H1 (cell line): ENCODE data around the gene TMEM52B. TPM values are rescaled to one million over a fixed set of nuclear protein-coding genes. Genes with fewer than 3 reads are reported as not detected.

Source experiments
- CTCF ChIA-PET: fragments of 300-600 bp; sonication (Branson Sonifier 250); formaldehyde crosslinking; loops from one replicate; lab custom pipeline; 2021; ENCODE audit not compliant: partially characterized antibody; lab: Charles Lee
- POLR2A ChIA-PET: fragments of 300-600 bp; sonication (Branson Sonifier 250); formaldehyde crosslinking; loops from one replicate; lab custom pipeline; 2021; ENCODE audit warnings: inconsistent platforms; ENCODE audit not compliant: partially characterized antibody; lab: Charles Lee
- DNase-seq, 2 experiments: peaks; one replicate each; pipeline versions ENCODE4 v3.0.0 to v3.0.0-alpha.2; 2010 to 2022; ENCODE audit warnings: low spot score in 2 of 2, low read depth in 1 of 2, mixed read lengths in 1 of 2
- FAIRE-seq: peaks from 2 replicates; lab custom pipeline; 2011; peaks lifted over from hg19 to GRCh38; lab: Jason Lieb, UNC
- H2AFZ ChIP-seq: 2 replicates; pipeline ENCODE4 v1.8.1; 2012; ENCODE audit warnings: low read length, inconsistent platforms
- H2AK5ac ChIP-seq: 2 replicates; pipeline ENCODE4 v1.6.1; 2013; ENCODE audit warnings: low read depth, low read length
- H2BK120ac ChIP-seq: replicated peaks from 2 replicates; pipeline ENCODE3; 2013; ENCODE audit warnings: low read depth, low read length, inconsistent platforms
- H2BK12ac ChIP-seq: 2 replicates; pipeline ENCODE4 v1.6.1; 2013; ENCODE audit warnings: low read depth, low read length
- H2BK15ac ChIP-seq: 2 replicates; pipeline ENCODE4 v1.6.1; 2013; ENCODE audit warnings: low read length
- H2BK20ac ChIP-seq: 2 replicates; pipeline ENCODE4 v1.6.1; 2013; ENCODE audit warnings: low read length
- H2BK5ac ChIP-seq: 2 replicates; pipeline ENCODE4 v1.6.1; 2013; ENCODE audit warnings: low read depth, low read length
- H3K14ac ChIP-seq: 2 replicates; pipeline ENCODE4 v1.6.1; 2013; ENCODE audit warnings: inconsistent platforms; ENCODE audit not compliant: insufficient read length
- H3K18ac ChIP-seq: 2 replicates; pipeline ENCODE4 v1.6.1; 2013; ENCODE audit warnings: low read length; ENCODE audit errors: extremely low read depth
- H3K23ac ChIP-seq: 2 replicates; pipeline ENCODE4 v1.6.1; 2013; ENCODE audit warnings: inconsistent platforms; ENCODE audit not compliant: insufficient read length
- H3K23me2 ChIP-seq: 2 replicates; pipeline ENCODE4 v1.6.1; 2013; ENCODE audit warnings: low read depth, low read length
- H3K27ac ChIP-seq: 2 replicates; pipeline ENCODE4 v1.6.1; 2011; ENCODE audit warnings: low read depth, low read length, inconsistent platforms
- H3K27me3 ChIP-seq, 4 experiments: replicated peaks in 1 of 4; 1 replicate in 1 of 4; 2 replicates in 3 of 4; pipeline versions ENCODE4 v1.6.1 to v1.8.1; 2011 to 2013; ENCODE audit warnings: low read length in 3 of 4, mild to moderate bottlenecking in 3 of 4, inconsistent platforms in 2 of 4, mixed read lengths in 2 of 4, moderate library complexity in 1 of 4; ENCODE audit not compliant: control insufficient read depth in 3 of 4, insufficient read depth in 3 of 4; ENCODE audit errors: extremely low read depth in 1 of 4
- H3K36me3 ChIP-seq, 4 experiments: 2 replicates each; pipeline versions ENCODE4 v1.6.1 to v1.8.1; 2011 to 2013; ENCODE audit warnings: mild to moderate bottlenecking in 4 of 4, low read length in 3 of 4, moderate library complexity in 2 of 4, control low read depth in 1 of 4, inconsistent platforms in 1 of 4; ENCODE audit not compliant: insufficient read depth in 4 of 4, control insufficient read depth in 2 of 4
- H3K4ac ChIP-seq: replicated peaks from 2 replicates; pipeline ENCODE3; 2013; ENCODE audit warnings: low read length, low read depth, mixed read lengths, inconsistent platforms; ENCODE audit not compliant: insufficient read length
- H3K4me1 ChIP-seq, 4 experiments: replicated peaks in 1 of 4; 1 replicate in 1 of 4; 2 replicates in 3 of 4; pipeline versions ENCODE4 v1.6.1 to v1.8.1; 2011 to 2013; ENCODE audit warnings: low read length in 3 of 4, inconsistent platforms in 2 of 4, mixed read lengths in 1 of 4; ENCODE audit not compliant: insufficient read depth in 4 of 4, control insufficient read depth in 3 of 4
- H3K4me2 ChIP-seq, 2 experiments: 2 replicates each; pipeline versions ENCODE4 v1.6.1 to v1.8.1; 2011 to 2013; ENCODE audit warnings: low read depth in 2 of 2, low read length in 2 of 2, control low read depth in 1 of 2, inconsistent platforms in 1 of 2, mild to moderate bottlenecking in 1 of 2; ENCODE audit not compliant: insufficient read depth in 1 of 2
- H3K4me3 ChIP-seq, 4 experiments: fragments of 200-600, 300-600 bp in 1 of 4; sonication (generic), shearing (Covaris generic), sonication (Bioruptor Twin) in 1 of 4; 2 replicates each; pipeline versions ENCODE4 v1.5.1 to v1.8.1; 2011 to 2016; ENCODE audit warnings: low read length in 4 of 4, low read depth in 3 of 4, control low read depth in 2 of 4, inconsistent platforms in 2 of 4, mild to moderate bottlenecking in 2 of 4, mixed read lengths in 1 of 4, moderate library complexity in 1 of 4; ENCODE audit not compliant: insufficient read depth in 2 of 4; ENCODE audit errors: extremely low read depth in 1 of 4
- H3K56ac ChIP-seq: replicated peaks from 2 replicates; pipeline ENCODE3; 2013; ENCODE audit warnings: low read depth, mild to moderate bottlenecking, mixed read lengths, low read length, inconsistent platforms; ENCODE audit not compliant: insufficient read length
- H3K79me1 ChIP-seq: 2 replicates; pipeline ENCODE4 v1.6.1; 2013; ENCODE audit warnings: low read depth, low read length, control low read depth
- H3K79me2 ChIP-seq, 2 experiments: 2 replicates each; pipeline versions ENCODE4 v1.6.1 to v1.8.1; 2012 to 2013; ENCODE audit warnings: low read length in 2 of 2, mild to moderate bottlenecking in 2 of 2, inconsistent platforms in 1 of 2; ENCODE audit not compliant: insufficient read depth in 2 of 2, control insufficient read depth in 1 of 2
- H3K9ac ChIP-seq, 4 experiments: replicated peaks in 1 of 4; 1 replicate in 1 of 4; 2 replicates in 3 of 4; pipeline versions ENCODE4 v1.6.1 to v1.8.1; 2011 to 2013; ENCODE audit warnings: low read depth in 3 of 4, low read length in 3 of 4, control low read depth in 2 of 4, mild to moderate bottlenecking in 2 of 4, moderate library complexity in 2 of 4, inconsistent platforms in 1 of 4; ENCODE audit errors: extremely low read depth in 1 of 4
- H3K9me3 ChIP-seq, 2 experiments: 2 replicates each; pipeline versions ENCODE4 v1.6.1 to v1.8.1; 2012 to 2013; ENCODE audit warnings: mild to moderate bottlenecking in 2 of 2, moderate library complexity in 2 of 2, control low read depth in 1 of 2, inconsistent platforms in 1 of 2, low read depth in 1 of 2, low read length in 1 of 2, mixed read lengths in 1 of 2; ENCODE audit not compliant: insufficient read depth in 2 of 2
- H4K20me1 ChIP-seq, 2 experiments: replicated peaks in 1 of 2; 2 replicates each; pipeline versions ENCODE3 to v1.8.1; 2011 to 2013; ENCODE audit warnings: inconsistent platforms in 2 of 2, low read length in 2 of 2, mild to moderate bottlenecking in 1 of 2; ENCODE audit not compliant: insufficient read depth in 2 of 2, control insufficient read depth in 1 of 2
- H4K5ac ChIP-seq: 2 replicates; pipeline ENCODE4 v1.6.1; 2013; ENCODE audit warnings: low read length, low read depth, mixed read lengths, inconsistent platforms; ENCODE audit not compliant: insufficient read length
- H4K8ac ChIP-seq: 2 replicates; pipeline ENCODE4 v1.8.0; 2013; ENCODE audit warnings: mild to moderate bottlenecking, moderate library complexity, low read length, inconsistent platforms; ENCODE audit not compliant: insufficient read depth; ENCODE audit errors: extremely low read depth
- H4K91ac ChIP-seq: replicated peaks from 2 replicates; pipeline ENCODE3; 2013; ENCODE audit warnings: low read length, mixed read lengths, inconsistent platforms; ENCODE audit not compliant: insufficient read length
- RXRA ChIP-seq: IDR thresholded peaks from 2 replicates; pipeline ENCODE4 v1.6.1; 2011; ENCODE audit warnings: low read depth, mild to moderate bottlenecking, low read length, moderate library complexity; ENCODE audit not compliant: insufficient read depth
- WGBS, 2 experiments: shearing (Covaris generic) in 1 of 2; methylation state at CpG; one replicate each; pipeline versions ENCODE4 v1.1.6 to v1.1.7; 2013 to 2015; ENCODE audit warnings: low lambda C conversion rate in 2 of 2, mixed read lengths in 2 of 2, inconsistent platforms in 1 of 2, low coverage in 1 of 2, missing lambda C conversion rate in 1 of 2; ENCODE audit not compliant: insufficient replicate concordance in 2 of 2, insufficient coverage in 1 of 2, insufficient read length in 1 of 2; ENCODE audit errors: extremely low coverage in 1 of 2, missing lambda C conversion rate in 1 of 2; 5-methylcytosine and 5-hydroxymethylcytosine counted together
- polyA plus RNA-seq, 7 experiments: library from polyadenylated mRNA; depleted of rRNA in 3 of 7; stranded (reverse) in 5 of 7; unstranded in 2 of 7; fragments of >200 nt in 5 of 7; fragments of 200-250 nt in 2 of 7; gene quantifications; 1 replicate in 5 of 7; 2 replicates in 1 of 7; 4 replicates in 1 of 7; pipeline versions ENCODE4 v1.2.1 to v1.2.3, GENCODE V29; 2011 to 2013; ENCODE audit warnings: missing spikeins in 2 of 7, mixed read lengths in 2 of 7
- total RNA-seq: library from RNA; stranded (reverse); fragmentation: NEBNext Ultra II Directional; extraction: Animal tissue kit (Norgen Biotek cat#: 25700); gene quantifications from 2 replicates; pipeline ENCODE4 v1.2.1, GENCODE V29; 2021

TMEM52B gene
- total and polyA plus RNA-seq, 2 of the 8 experiments (the other 6 are each of a cell fraction or from before 2014, with no cell fraction given), result not detected

GRCh38 chr12:10236720-10237119 lies 57.9 kb downstream of the TMEM52B start:
- Histone ChIP-seq H3K9ac (no peak overlapping the region), H3K79me2 (no peaks in the 10 kb centered on the region), H2BK5ac (no peak overlapping the region), H4K91ac (no peak overlapping the region), H3K9me3 (peaks cover 16 to 18% of the 10 kb centered on the region in 2 experiments; a peak in 3 of 4 replicates), H3K14ac (no peak overlapping the region), H3K23ac (no peak overlapping the region), H3K23me2 (no peaks in the 10 kb centered on the region), H3K79me1 (no peaks in the 10 kb centered on the region), H2AK5ac (no peak overlapping the region), H3K4me2 (no peak overlapping the region), H3K27me3 (no peaks in the 10 kb centered on the region), H3K36me3 (no peaks in the 10 kb centered on the region), H2BK20ac (no peak overlapping the region), H3K27ac (no peak overlapping the region), H3K18ac (no peak overlapping the region), H3K4me3 (no peak overlapping the region), H3K56ac (no peak overlapping the region), H4K8ac (no peak overlapping the region), H3K4ac (no peak overlapping the region), H3K4me1 (0 out of 7 replicates have a peak, but pooled peaks cover 0 to under 1% (median 0%) of the 10 kb centered on the region in 4 experiments), H4K20me1 (no peaks in the 10 kb centered on the region), H2BK120ac (no peak overlapping the region), H2BK12ac (no peak overlapping the region), H2BK15ac (no peak overlapping the region), H2AFZ (no peak overlapping the region), H4K5ac (no peak overlapping the region)
- ChIA-PET POLR2A (interaction anchor here (1.1 kb wide), 1 partner anchor 11 kb away, joined by 3 read pairs; no protein-coding TSS in a partner anchor), CTCF (interaction anchor here (0.6 to 4.1 kb wide), 17 partner anchors 8 to 504 kb away, joined by 3 to 31 read pairs (median 4); no protein-coding TSS in a partner anchor)
- no peak for FAIRE-seq
- no peak for DNase-seq
- no peak for TF ChIP-seq RXRA
- 94% methylated on average over 1 of the region's 1 CpG; no CpG with 5 or more reads in 1 of the 2 experiments for WGBS, 2 experiments
